ENCODE measurements around the gene YY1.
"Not testable (repeated sequence)": the region's sequence is repeated elsewhere in the genome, so short reads cannot be mapped to it uniquely, and the experiment has no call there.

Gene YY1

GRCh38 chr14:100238419-100239210 is at the start of gene YY1:
TSS of gene YY1 (plus strand) at chr14:100239144. CDS start at chr14:100239245, 101 bp downstream.
- DNase-seq (ENCODE audit: low spot score) = peak; percentile 99

GRCh38 chr14:100190126-100190525 is 48.8 kb upstream of the YY1 start:
- DNase-seq (ENCODE audit: low spot score) = no peak

GRCh38 chr14:100191584-100192249 is 47.2 kb upstream of the YY1 start:
- DNase-seq (ENCODE audit: low spot score) = no peak

- DNase-seq (ENCODE audit: low spot score) = no peak
These were observed 46.7 kb upstream of the YY1 start for GRCh38 chr14:100192250-100192671.

- DNase-seq (ENCODE audit: low spot score) = peak; percentile 100
These were observed 46.1 kb upstream of the YY1 start for GRCh38 chr14:100192672-100193416.

GRCh38 chr14:100193417-100194357 is 45.3 kb upstream of the YY1 start:
- no peak for DNase-seq (ENCODE audit: low spot score)

GRCh38 chr14:100199240-100199860 is 39.6 kb upstream of the YY1 start:
- DNase-seq (ENCODE audit: low spot score) = no peak

GRCh38 chr14:100200311-100200710 is 38.6 kb upstream of the YY1 start:
- DNase-seq (ENCODE audit: low spot score) = no peak

GRCh38 chr14:100201701-100202100 is 37.2 kb upstream of the YY1 start:
- DNase-seq (ENCODE audit: low spot score) = no peak

- DNase-seq (ENCODE audit: low spot score) = no peak
These were observed 36.2 kb upstream of the YY1 start for GRCh38 chr14:100202712-100203111.

- DNase-seq (ENCODE audit: low spot score) = no peak
These were observed 35.8 kb upstream of the YY1 start for GRCh38 chr14:100203146-100203545.

GRCh38 chr14:100203962-100204834 is 34.7 kb upstream of the YY1 start:
- no peak for DNase-seq (ENCODE audit: low spot score)

GRCh38 chr14:100204835-100205167 is 34.1 kb upstream of the YY1 start:
- DNase-seq (ENCODE audit: low spot score) = not testable (repeated sequence)

- DNase-seq (ENCODE audit: low spot score) = not testable (repeated sequence)
These were observed 31.4 kb upstream of the YY1 start for GRCh38 chr14:100207588-100207987.

- not testable (repeated sequence) for DNase-seq (ENCODE audit: low spot score)
These were observed 30.8 kb upstream of the YY1 start for GRCh38 chr14:100208136-100208535.

GRCh38 chr14:100211366-100211765 is 27.6 kb upstream of the YY1 start:
- DNase-seq (ENCODE audit: low spot score) = no peak

GRCh38 chr14:100211893-100212292 is 27.1 kb upstream of the YY1 start:
- DNase-seq (ENCODE audit: low spot score) = no peak

- DNase-seq (ENCODE audit: low spot score) = no peak
These were observed 26.2 kb upstream of the YY1 start for GRCh38 chr14:100212476-100213333.

GRCh38 chr14:100213587-100213955 is 25.4 kb upstream of the YY1 start:
- no peak for DNase-seq (ENCODE audit: low spot score)
